Lower leg skin (tissue), 3 donors: Measurements from ENCODE around the gene TRIM7.

Source experiments
- POLR2A ChIP-seq, 2 donors: fragments of 450-650 bp; IDR thresholded peaks; one replicate each; pipeline ENCODE4 v1.6.1; 2016 to 2017; ENCODE audit warnings: antibody characterized with exemption in 2 of 2, mild to moderate bottlenecking in 1 of 2, moderate library complexity in 1 of 2
- TF ChIP-seq, protein P1 (sequence below), 3 donors: fragments of 450-650 bp; IDR thresholded peaks; one replicate each; pipeline ENCODE4 v1.5.1; 2016; ENCODE audit warnings: antibody characterized with exemption in 3 of 3, mild to moderate bottlenecking in 3 of 3, moderate library complexity in 2 of 3

DNA sequence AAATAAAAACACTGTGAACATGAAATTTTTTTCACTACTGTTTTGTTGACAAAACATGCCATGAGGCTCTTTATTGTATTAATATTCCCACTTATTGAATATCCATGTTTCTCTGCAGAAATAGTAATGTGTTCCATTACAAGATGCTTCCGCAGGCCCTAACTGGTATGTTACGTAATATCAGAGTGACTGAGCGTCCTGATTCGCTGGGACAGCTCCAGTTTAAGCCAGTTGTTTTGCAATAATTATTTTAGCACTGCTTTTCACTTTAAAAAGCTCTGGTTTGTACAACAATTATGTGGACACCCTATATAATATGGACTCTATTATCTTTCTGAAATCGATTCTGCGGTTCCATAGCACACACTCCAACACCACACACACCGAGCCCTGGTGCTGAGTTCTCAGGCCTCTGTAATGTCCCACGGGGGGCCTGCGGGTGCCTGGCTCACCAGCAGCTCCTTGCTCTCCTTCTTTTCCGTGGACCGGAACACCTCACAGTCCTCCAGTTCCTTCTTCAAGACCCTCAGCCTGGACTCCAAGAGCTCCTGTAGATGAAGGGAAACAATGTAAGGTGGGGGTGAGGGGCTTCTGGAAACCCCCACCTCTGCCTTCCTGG, 1.8 kb downstream of the TRIM7 start:
- TF ChIP-seq, protein P1, sequence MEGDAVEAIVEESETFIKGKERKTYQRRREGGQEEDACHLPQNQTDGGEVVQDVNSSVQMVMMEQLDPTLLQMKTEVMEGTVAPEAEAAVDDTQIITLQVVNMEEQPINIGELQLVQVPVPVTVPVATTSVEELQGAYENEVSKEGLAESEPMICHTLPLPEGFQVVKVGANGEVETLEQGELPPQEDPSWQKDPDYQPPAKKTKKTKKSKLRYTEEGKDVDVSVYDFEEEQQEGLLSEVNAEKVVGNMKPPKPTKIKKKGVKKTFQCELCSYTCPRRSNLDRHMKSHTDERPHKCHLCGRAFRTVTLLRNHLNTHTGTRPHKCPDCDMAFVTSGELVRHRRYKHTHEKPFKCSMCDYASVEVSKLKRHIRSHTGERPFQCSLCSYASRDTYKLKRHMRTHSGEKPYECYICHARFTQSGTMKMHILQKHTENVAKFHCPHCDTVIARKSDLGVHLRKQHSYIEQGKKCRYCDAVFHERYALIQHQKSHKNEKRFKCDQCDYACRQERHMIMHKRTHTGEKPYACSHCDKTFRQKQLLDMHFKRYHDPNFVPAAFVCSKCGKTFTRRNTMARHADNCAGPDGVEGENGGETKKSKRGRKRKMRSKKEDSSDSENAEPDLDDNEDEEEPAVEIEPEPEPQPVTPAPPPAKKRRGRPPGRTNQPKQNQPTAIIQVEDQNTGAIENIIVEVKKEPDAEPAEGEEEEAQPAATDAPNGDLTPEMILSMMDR (IDR thresholded peaks at IDR 0.05), result no peak
- TF ChIP-seq POLR2A (IDR thresholded peaks at IDR 0.05), result no peak
